Urinary bladder (tissue), 4 donors: ENCODE data around the gene CACNB2. TPM values are rescaled to one million over a fixed set of nuclear protein-coding genes. Genes with fewer than 3 reads are reported as not detected.
"Not testable (repeated sequence)": the region's sequence is repeated elsewhere in the genome, so short reads cannot be mapped to it uniquely, and the experiment has no call there.

Experiments used
- DNase-seq: peaks from one replicate; pipeline ENCODE4 v3.0.0-alpha.2; 2015; ENCODE audit errors: extremely low spot score
- H3K27ac ChIP-seq: one replicate; pipeline ENCODE4 v1.5.1; 2013; ENCODE audit warnings: low read depth, mild to moderate bottlenecking, moderate library complexity
- H3K36me3 ChIP-seq: one replicate; pipeline ENCODE4 v1.6.1; 2013; ENCODE audit warnings: mild to moderate bottlenecking, moderate library complexity; ENCODE audit not compliant: insufficient read depth
- H3K4me1 ChIP-seq: one replicate; pipeline ENCODE4 v1.6.1; 2013; ENCODE audit warnings: mild to moderate bottlenecking, moderate library complexity; ENCODE audit not compliant: insufficient read depth
- H3K4me3 ChIP-seq: one replicate; pipeline ENCODE4 v1.5.1; 2013; ENCODE audit warnings: low read depth, low read length
- WGBS: extraction: QIAGEN DNeasy Blood & Tissue Kit; methylation state at CpG from one replicate; pipeline ENCODE4 v1.1.7; 2013; 5-methylcytosine and 5-hydroxymethylcytosine counted together
- polyA plus RNA-seq: library from polyadenylated mRNA; stranded (reverse); fragments of 200-250 nt; gene quantifications from one replicate; pipeline ENCODE4 v1.2.3, GENCODE V29; 2013
- total RNA-seq: library from RNA; depleted of rRNA; stranded (reverse); fragments of >200 nt; gene quantifications from one replicate; pipeline ENCODE4 v1.2.3, GENCODE V29; 2014
- donor health status: healthy with polysubstance abuse.
- donor health status: healthy.

Gene CACNB2
- total and polyA plus RNA-seq, 2 donors = 16.7 to 40.4 TPM

- not testable (repeated sequence) for H3K4me3 ChIP-seq, H3K36me3 ChIP-seq, H3K27ac ChIP-seq, H3K4me1 ChIP-seq, DNase-seq
- WGBS = 98% methylated on average over 10 of the region's 10 CpGs
Measured at GRCh38 chr10:18586637-18587036, 446.4 kb downstream of the CACNB2 start.

GRCh38 chr10:18591141-18591540 is 450.9 kb downstream of the CACNB2 start:
- H3K4me3 ChIP-seq, H3K36me3 ChIP-seq, DNase-seq, H3K4me1 ChIP-seq, H3K27ac ChIP-seq: not testable (repeated sequence)
- WGBS = 97% methylated on average over 1 of the region's 1 CpG

Other genes starting within 250 kb of the CACNB2 start
- not detected for gene SLC39A12, start 188.5 kb upstream of the CACNB2 start, total RNA-seq
- 0.04 TPM for gene SLC39A12, start 188.5 kb upstream of the CACNB2 start, polyA plus RNA-seq